ENCODE results near the gene UTS2R.

Gene UTS2R

DNA sequence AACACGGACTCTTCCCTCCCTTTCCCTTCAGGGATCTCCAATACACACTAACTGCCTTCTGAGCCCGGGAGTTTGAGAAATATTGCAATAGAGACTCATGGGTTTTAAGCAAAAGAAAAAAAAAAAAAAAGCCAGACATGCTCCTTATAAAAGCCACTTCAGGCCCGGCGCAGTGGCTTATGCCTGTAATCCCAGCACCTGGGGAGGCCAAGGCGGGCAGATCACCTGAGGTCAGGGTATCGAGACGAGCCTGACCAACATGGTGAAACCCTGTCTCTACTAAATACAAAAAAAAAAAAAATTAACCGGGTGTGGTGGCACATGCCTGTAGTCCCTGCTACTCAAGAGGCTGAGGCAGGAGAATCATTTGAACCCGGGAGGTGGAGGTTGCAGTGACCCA, 44.2 kb downstream of the UTS2R start:
- no peak overlapping the region for H3K4me3 ChIP-seq (ENCODE audit: low read length)
- no peak for TF ChIP-seq ZNF274 (IDR thresholded peaks at IDR 0.05; ENCODE audit: low read depth, low read length)

DNA sequence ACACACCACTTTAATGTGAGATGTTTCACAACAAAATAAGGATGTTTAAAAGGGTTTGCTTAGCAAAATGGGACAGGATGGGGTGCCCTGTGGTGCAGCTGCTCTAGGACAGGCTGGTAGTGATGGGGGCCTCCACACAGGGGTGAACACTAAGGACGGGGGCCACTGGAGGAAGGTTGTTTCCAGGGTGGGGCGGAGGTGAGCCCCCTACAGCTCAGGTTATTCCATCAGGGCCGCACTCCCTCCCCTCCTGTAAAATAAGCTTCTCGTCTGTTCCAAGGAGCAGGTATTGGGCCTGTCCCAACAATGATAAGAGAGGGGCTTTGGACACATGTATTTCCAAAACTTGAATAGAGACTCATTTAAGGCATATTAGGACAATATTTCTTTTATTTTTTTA, 44.7 kb downstream of the UTS2R start:
- no peak for TF ChIP-seq ZNF274 (IDR thresholded peaks at IDR 0.05; ENCODE audit: low read depth, low read length)
- H3K4me3 ChIP-seq (ENCODE audit: low read length): no peak overlapping the region

DNA sequence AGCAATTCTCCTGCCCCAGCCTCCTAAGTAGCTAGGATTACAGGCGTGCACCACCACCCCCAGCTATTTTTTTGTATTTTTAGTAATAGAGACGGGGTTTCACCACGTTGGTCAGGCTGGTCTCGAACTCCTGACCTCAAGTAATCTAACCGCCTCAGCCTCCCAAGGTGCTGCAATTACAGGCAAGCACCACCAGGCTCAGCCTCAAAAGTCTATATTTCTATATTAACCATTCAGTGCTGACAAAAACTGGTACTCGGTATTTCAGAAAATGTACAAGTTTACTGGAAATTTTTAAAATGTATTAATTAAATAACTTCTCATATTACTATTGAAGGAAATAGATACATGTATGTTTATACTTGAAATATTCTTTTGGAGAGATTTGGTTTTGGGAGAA, 45.2 kb downstream of the UTS2R start:
- H3K4me3 ChIP-seq (ENCODE audit: low read length): no peak overlapping the region
- no peak for TF ChIP-seq ZNF274 (IDR thresholded peaks at IDR 0.05; ENCODE audit: low read depth, low read length)

DNA sequence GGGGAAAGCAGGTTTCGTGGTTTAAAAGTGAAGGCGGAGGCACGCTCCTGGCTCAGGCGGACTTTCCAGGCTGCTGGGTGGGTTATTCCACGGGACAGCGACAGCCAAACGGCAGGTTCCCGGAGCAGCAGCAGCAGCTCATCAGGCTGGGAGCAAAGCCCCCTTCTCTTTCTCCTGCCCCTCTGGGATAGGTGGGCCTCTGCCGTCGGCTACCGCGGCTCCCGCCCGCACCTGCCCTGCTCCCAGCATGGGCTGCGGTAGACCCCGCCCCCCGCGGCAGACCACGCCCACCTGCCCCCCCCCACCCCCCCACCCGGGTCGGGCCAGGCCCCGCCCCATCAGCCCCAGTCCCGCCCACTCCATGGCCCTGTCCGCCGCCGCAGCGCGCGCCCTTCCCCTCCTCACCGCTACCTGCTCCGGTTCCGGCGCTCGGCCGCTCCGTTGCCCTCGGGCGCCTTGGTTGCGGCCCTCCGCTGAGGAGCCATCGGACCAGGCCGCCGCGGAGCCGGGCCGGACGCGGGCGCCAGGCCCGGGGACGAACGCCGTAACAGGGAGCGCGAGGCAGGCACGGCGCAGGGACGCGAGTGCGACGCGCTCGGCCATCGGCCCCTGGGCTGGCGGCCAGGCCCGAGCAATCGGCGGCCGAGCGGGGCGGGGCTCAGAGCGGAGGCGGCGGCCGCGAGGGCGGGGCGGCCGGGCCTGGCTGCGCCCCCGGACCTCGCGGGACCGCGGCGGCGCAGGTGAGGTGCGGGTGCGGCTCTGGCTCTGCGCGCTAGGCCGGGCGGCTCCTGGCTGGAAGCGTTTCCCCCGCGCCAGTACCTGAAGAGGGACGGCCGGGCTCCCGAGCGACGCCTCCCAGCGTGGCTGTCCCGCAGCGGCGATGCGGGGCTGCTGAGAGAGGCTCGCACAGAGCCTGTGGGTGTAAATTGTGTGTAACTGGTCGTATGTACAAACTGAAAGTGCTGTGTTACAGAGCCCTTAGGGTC, 46.7 kb downstream of the UTS2R start, which contains the start of the genes HEXD and OGFOD3:
Gene HEXD (plus strand): TSS at position 347 of the 986 bp plus-strand sequence. CDS start 1,453 bp downstream, outside the sequence.
Gene OGFOD3 (minus strand): TSS at position 586 of the 986 bp plus-strand sequence. CDS start 101 bp downstream, at position 485.
- no peak for TF ChIP-seq ZNF274 (IDR thresholded peaks at IDR 0.05; ENCODE audit: low read depth, low read length)
- H3K4me3 ChIP-seq (ENCODE audit: low read length): peak within 1 kb of the TSS; percentile 81

DNA sequence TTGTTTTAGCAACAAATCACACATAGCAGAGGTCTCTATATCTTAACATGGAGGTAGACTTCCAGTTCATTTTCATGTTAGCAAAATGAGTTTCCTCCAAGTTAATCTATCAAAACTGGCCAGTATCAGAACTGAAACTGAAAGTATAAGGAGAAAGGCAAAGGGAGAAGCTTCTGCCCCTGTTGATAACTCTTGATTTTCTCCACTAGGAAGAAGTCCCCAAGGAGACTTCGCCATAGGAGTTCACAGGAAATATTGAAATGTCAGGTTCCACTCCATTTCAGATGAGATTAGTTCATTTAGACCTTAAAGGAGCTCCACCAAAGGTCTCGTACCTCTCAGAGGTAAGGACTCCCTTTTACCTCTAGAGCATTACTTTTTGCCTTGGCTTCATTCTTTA, 48.0 kb downstream of the UTS2R start:
- H3K4me3 ChIP-seq (ENCODE audit: low read length): peak overlapping the region; percentile 49; the same call in 1 of the 2 replicates
- no peak for TF ChIP-seq ZNF274 (IDR thresholded peaks at IDR 0.05; ENCODE audit: low read depth, low read length)

DNA sequence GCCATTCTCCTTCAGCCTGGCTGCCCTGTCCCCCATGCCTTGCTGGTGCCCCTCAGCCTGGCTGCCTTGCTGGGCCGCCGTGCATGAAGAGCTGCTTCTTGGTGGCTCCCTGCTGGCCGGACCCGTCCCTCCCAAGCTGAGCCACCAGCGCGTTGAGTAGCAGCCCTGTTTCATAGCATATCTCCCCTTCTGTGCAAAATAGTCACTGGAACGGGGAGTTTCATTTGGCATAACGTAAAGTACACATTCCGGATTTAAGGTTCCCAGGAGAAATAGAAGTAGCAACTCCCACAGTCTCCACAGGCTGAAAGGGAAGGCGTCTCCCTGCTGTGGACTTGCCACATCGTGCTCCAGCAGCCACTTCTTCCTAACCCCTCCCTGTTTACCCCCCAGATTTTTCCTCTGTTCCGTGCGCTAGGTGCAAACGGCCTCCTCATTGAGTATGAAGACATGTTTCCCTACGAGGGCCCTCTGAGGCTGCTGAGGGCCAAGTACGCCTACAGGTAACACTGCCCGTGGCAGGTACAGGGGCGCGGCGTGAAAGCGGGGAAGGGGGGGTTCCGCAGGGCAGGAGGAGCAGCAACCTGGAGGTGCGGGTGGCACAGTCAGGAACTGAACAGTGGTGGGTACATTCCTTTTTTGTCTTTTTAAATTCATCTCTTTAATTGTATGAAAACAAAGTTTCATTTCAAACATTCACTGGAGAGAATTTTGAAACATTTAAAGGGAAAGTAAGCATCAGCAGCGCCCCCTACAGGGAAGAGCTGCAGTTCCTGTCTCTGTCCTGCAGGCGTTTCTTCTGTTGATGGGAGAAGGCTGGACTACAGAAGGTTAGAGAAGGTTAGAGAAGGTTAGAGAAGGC, 52.7 kb downstream of the UTS2R start:
- no peak for TF ChIP-seq ZNF274 (IDR thresholded peaks at IDR 0.05; ENCODE audit: low read depth, low read length)
- no peak overlapping the region for H3K4me3 ChIP-seq (ENCODE audit: low read length)

DNA sequence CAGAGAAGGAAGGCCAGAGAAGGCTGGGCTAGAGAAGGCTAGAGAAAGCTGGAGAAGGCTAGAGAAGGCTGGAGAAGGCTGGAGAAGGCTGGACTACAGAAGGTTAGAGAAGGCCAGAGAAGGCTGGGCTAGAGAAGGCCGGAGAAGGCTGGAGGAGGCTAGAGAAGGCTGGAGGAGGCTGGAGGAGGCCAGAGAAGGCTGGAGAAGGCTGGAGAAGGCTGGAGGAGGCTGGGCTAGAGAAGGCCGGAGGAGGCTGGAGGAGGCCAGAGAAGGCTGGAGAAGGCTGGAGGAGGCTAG, 53.2 kb downstream of the UTS2R start:
- no peak for TF ChIP-seq ZNF274 (IDR thresholded peaks at IDR 0.05; ENCODE audit: low read depth, low read length)

More for the DNA sequence above, 53.2 kb downstream of the UTS2R start:
- no peak overlapping the region for H3K4me3 ChIP-seq (ENCODE audit: low read length)

Data from GM08714 (cell line).